Progenitor cell of endocrine pancreas (in vitro differentiated cells): Measurements from ENCODE around the gene DOCK8. TPM values are rescaled to one million over a fixed set of nuclear protein-coding genes. Genes with fewer than 3 reads are reported as not detected.

Experiments used
- DNase-seq: peaks from one replicate; pipeline ENCODE4 v3.0.0; 2021; ENCODE audit warnings: low spot score; ENCODE audit not compliant: unreplicated experiment
- H3K27ac Mint-ChIP-seq: 2 replicates; pipeline ENCODE4 v1.8.0; 2021; ENCODE audit warnings: mild to moderate bottlenecking, moderate library complexity, mixed read lengths
- H3K27me3 Mint-ChIP-seq: 2 replicates; pipeline ENCODE4 v1.8.0; 2021; ENCODE audit warnings: mixed read lengths
- H3K36me3 Mint-ChIP-seq: 2 replicates; pipeline ENCODE4 v1.8.0; 2022; ENCODE audit warnings: mixed read lengths; ENCODE audit not compliant: insufficient read depth
- H3K4me1 Mint-ChIP-seq: 2 replicates; pipeline ENCODE4 v1.8.0; 2021; ENCODE audit warnings: low read depth, mixed read lengths
- H3K4me3 Mint-ChIP-seq: 2 replicates; pipeline ENCODE4 v1.8.0; 2021; ENCODE audit warnings: low read depth, mild to moderate bottlenecking, moderate library complexity, mixed read lengths
- H3K9me3 Mint-ChIP-seq: 2 replicates; pipeline ENCODE4 v1.8.0; 2021; ENCODE audit warnings: low read depth, mixed read lengths
- CTCF ChIP-seq: fragments of 200-600 bp; sonication (generic); IDR thresholded peaks from one replicate; pipeline ENCODE4 v1.5.0; 2021; ENCODE audit warnings: antibody characterized with exemption, mild to moderate bottlenecking; ENCODE audit not compliant: unreplicated experiment
- total RNA-seq: library from RNA; stranded (reverse); gene quantifications from 2 replicates; pipeline ENCODE4 v1.2.1, GENCODE V29; 2021

The DOCK8 gene
- total RNA-seq, 1 donor from 2014 or later: 8.3 TPM

- no peak overlapping the region for H3K4me3 Mint-ChIP-seq
- no peak for DNase-seq
- no peak for TF ChIP-seq CTCF
- no peaks in the 10 kb centered on the region for H3K9me3 Mint-ChIP-seq
- H3K27ac Mint-ChIP-seq: peak overlapping the region; percentile 45
- no peaks in the 10 kb centered on the region for H3K36me3 Mint-ChIP-seq
- peaks cover 5% of the 10 kb centered on the region for H3K4me1 Mint-ChIP-seq
- no peaks in the 10 kb centered on the region for H3K27me3 Mint-ChIP-seq
Measured at GRCh38 chr9:259405-260404, 45.0 kb downstream of the DOCK8 start.

- no peak for DNase-seq
- no peak overlapping the region for H3K27ac Mint-ChIP-seq
- peaks cover 1% of the 10 kb centered on the region for H3K36me3 Mint-ChIP-seq
- H3K27me3 Mint-ChIP-seq: no peaks in the 10 kb centered on the region
- no peak overlapping the region for H3K4me3 Mint-ChIP-seq
- peaks cover 6% of the 10 kb centered on the region for H3K4me1 Mint-ChIP-seq
- peaks cover 2% of the 10 kb centered on the region for H3K9me3 Mint-ChIP-seq
- no peak for TF ChIP-seq CTCF
Measured at GRCh38 chr9:264231-264630, 49.6 kb downstream of the DOCK8 start.

GRCh38 chr9:265209-265870 lies 50.7 kb downstream of the DOCK8 start:
- no peak for TF ChIP-seq CTCF
- peaks cover 2% of the 10 kb centered on the region for H3K36me3 Mint-ChIP-seq
- H3K9me3 Mint-ChIP-seq: peaks cover 3% of the 10 kb centered on the region
- no peak overlapping the region for H3K27ac Mint-ChIP-seq
- H3K27me3 Mint-ChIP-seq: no peaks in the 10 kb centered on the region
- DNase-seq: no peak
- H3K4me1 Mint-ChIP-seq: peaks cover 2% of the 10 kb centered on the region
- H3K4me3 Mint-ChIP-seq: no peak overlapping the region

GRCh38 chr9:266228-266627 lies 51.6 kb downstream of the DOCK8 start:
- TF ChIP-seq CTCF: no peak
- Mint-ChIP-seq H3K36me3 (peaks cover 2% of the 10 kb centered on the region), H3K27ac (no peak overlapping the region), H3K27me3 (no peaks in the 10 kb centered on the region), H3K4me3 (no peak overlapping the region), H3K9me3 (peaks cover 3% of the 10 kb centered on the region), H3K4me1 (peaks cover 2% of the 10 kb centered on the region)
- DNase-seq: no peak

- Mint-ChIP-seq H3K9me3 (peaks cover 3% of the 10 kb centered on the region), H3K27ac (no peak overlapping the region), H3K4me1 (peaks cover 2% of the 10 kb centered on the region), H3K4me3 (no peak overlapping the region), H3K36me3 (peaks cover 2% of the 10 kb centered on the region), H3K27me3 (no peaks in the 10 kb centered on the region)
- no peak for TF ChIP-seq CTCF
- no peak for DNase-seq
Measured at GRCh38 chr9:268616-269015, 54.0 kb downstream of the DOCK8 start.
